Vagina (tissue), 2 donors: ENCODE data around the gene FRS3.

ENCODE experiments used
- CTCF ChIP-seq, 3 experiments: fragments of 450-650 bp in 2 of 3; fragments of 200-600 bp in 1 of 3; sonication (generic) in 1 of 3; IDR thresholded peaks; one replicate each; pipeline ENCODE4 v1.5.1; 2017 to 2019; ENCODE audit warnings: antibody characterized with exemption in 3 of 3, mild to moderate bottlenecking in 2 of 3, moderate library complexity in 2 of 3
- POLR2A ChIP-seq, 2 donors: fragments of 450-650 bp; IDR thresholded peaks; one replicate each; pipeline ENCODE4 v1.6.1; 2017; ENCODE audit warnings: antibody characterized with exemption in 2 of 2, mild to moderate bottlenecking in 2 of 2, moderate library complexity in 2 of 2

DNA sequence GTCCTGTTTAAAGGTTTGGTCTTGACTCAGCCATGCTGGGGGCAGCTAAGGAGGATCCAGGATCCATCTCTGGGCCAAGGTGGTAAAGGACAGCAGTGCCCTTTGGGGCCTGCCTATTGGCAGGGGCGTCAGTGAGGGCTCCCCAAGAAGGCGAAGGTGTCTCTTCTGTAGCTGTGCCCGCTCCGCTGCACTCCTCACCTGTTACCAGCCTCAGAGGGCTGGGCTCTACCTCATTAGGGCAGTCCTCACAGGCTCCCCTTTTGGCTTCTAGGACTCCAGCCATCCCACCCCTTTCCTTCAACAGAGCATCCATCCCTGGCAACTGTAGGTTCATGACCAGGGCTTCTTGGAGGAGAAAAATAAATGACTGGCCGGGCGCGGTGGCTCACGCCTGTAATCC, 10.3 kb downstream of the FRS3 start:
- TF ChIP-seq POLR2A (IDR thresholded peaks at IDR 0.05) (no peak), CTCF (IDR thresholded peaks at IDR 0.05) (no peak)
